GM23248 (cell line): ENCODE data around the gene DDAH1.

ENCODE experiments used
- EZH2 ChIP-seq: fragments of 200-600 bp; sonication (generic); IDR thresholded peaks from 2 replicates; pipeline ENCODE4 v1.6.1; 2018; ENCODE audit warnings: antibody characterized with exemption, mild to moderate bottlenecking; ENCODE audit not compliant: insufficient read depth, poor library complexity, severe bottlenecking
- EZH2phosphoT487 ChIP-seq: fragments of 200-600 bp; sonication (generic); IDR thresholded peaks from 2 replicates; pipeline ENCODE4 v1.6.1; 2018; ENCODE audit warnings: antibody characterized with exemption, moderate library complexity, mild to moderate bottlenecking, low read depth; ENCODE audit not compliant: insufficient read depth

- no peak for TF ChIP-seq EZH2
- no peak for TF ChIP-seq EZH2phosphoT487
Observed at GRCh38 chr1:85284202-85284601, 180.8 kb downstream of the DDAH1 start.
